Natural killer cell (primary cell): Measurements from ENCODE around the gene NKX1-1. TPM values are rescaled to one million over a fixed set of nuclear protein-coding genes. Genes with fewer than 3 reads are reported as not detected.

Experiments used
- ATAC-seq, 3 donors: fragments of 150-1000 bp in 2 of 3; fragments of 200-7000 bp in 1 of 3; cut with Tn5 transposase; 1 replicate in 1 of 3; 2 replicates in 2 of 3; pipeline ENCODE4 v1.10.0; 2021; ENCODE audit warnings: mild to moderate bottlenecking in 2 of 3, moderate library complexity in 2 of 3
- DNase-seq, 2 donors: peaks; one replicate each; pipeline versions ENCODE4 v3.0.0 to v3.0.0-alpha.2; 2013 to 2021; ENCODE audit warnings: mixed read lengths in 1 of 2
- H3K27ac ChIP-seq: one replicate; pipeline ENCODE4 v1.5.1; 2013; ENCODE audit warnings: mild to moderate bottlenecking, low read length
- H3K27me3 ChIP-seq: one replicate; pipeline ENCODE4 v1.6.1; 2013; ENCODE audit warnings: low read length; ENCODE audit not compliant: control insufficient read depth, insufficient read depth
- H3K36me3 ChIP-seq: one replicate; pipeline ENCODE4 v1.6.1; 2013; ENCODE audit warnings: low read length; ENCODE audit not compliant: control insufficient read depth, insufficient read depth
- H3K4me1 ChIP-seq: one replicate; pipeline ENCODE4 v1.6.1; 2013; ENCODE audit warnings: low read length; ENCODE audit not compliant: control insufficient read depth, insufficient read depth
- H3K4me3 ChIP-seq: one replicate; pipeline ENCODE4 v1.5.1; 2013; ENCODE audit warnings: low read length
- H3K9me3 ChIP-seq: one replicate; pipeline ENCODE4 v1.6.1; 2013; ENCODE audit warnings: low read length; ENCODE audit not compliant: control insufficient read depth, insufficient read depth
- H3K27ac Mint-ChIP-seq, 2 donors: one replicate each; pipeline ENCODE4 v1.8.0; 2022; ENCODE audit warnings: mild to moderate bottlenecking in 2 of 2, mixed read lengths in 2 of 2, moderate library complexity in 1 of 2
- H3K27me3 Mint-ChIP-seq, 2 donors: one replicate each; pipeline ENCODE4 v1.8.0; 2022; ENCODE audit warnings: low read depth in 2 of 2, mixed read lengths in 2 of 2
- H3K36me3 Mint-ChIP-seq: one replicate; pipeline ENCODE4 v1.8.0; 2022; ENCODE audit warnings: mixed read lengths
- H3K4me1 Mint-ChIP-seq, 2 donors: one replicate each; pipeline ENCODE4 v1.8.0; 2022; ENCODE audit warnings: mixed read lengths in 2 of 2
- H3K4me3 Mint-ChIP-seq: one replicate; pipeline ENCODE4 v1.8.0; 2022; ENCODE audit warnings: mild to moderate bottlenecking, moderate library complexity, mixed read lengths
- H3K9me3 Mint-ChIP-seq, 2 donors: one replicate each; pipeline ENCODE4 v1.8.0; 2022; ENCODE audit warnings: mixed read lengths in 2 of 2
- CTCF ChIP-seq: fragments of 200-600 bp; IDR thresholded peaks from one replicate; pipeline ENCODE4 v1.8.0; 2022; ENCODE audit warnings: antibody characterized with exemption
- WGBS: methylation state at CpG from one replicate; pipeline ENCODE4 v1.1.7; 2013; ENCODE audit warnings: missing lambda C conversion rate; ENCODE audit not compliant: insufficient coverage; 5-methylcytosine and 5-hydroxymethylcytosine counted together
- intact Hi-C: fragments of 100-400 bp; cut with micrococcal nuclease; formaldehyde crosslinking; loops from one replicate; pipeline ENCODE4 v1.14.2; 2022
- total RNA-seq, 4 donors: library from RNA; stranded (reverse); fragments of 120-200 nt in 1 of 4; gene quantifications; one replicate each; pipeline versions ENCODE4 v1.2.3 to v1.2.4, GENCODE V29; 2013 to 2022

Gene NKX1-1
- total RNA-seq, 3 donors from 2014 or later (not counting 1 experiment from before 2014, with no cell fraction given): not detected

GRCh38 chr4:1405254-1405635 is 997 bp downstream of the NKX1-1 start:
- peaks cover 49% of the 10 kb centered on the region for H3K27me3 ChIP-seq
- ATAC-seq: no peak
- Mint-ChIP-seq H3K4me1 (peaks cover 0 to 4% of the 10 kb centered on the region in 2 donors), H3K27me3 (peaks cover 16 to 39% of the 10 kb centered on the region in 2 donors), H3K4me3 (no peak overlapping the region), H3K27ac (no peak overlapping the region), H3K36me3 (no peaks in the 10 kb centered on the region), H3K9me3 (no peaks in the 10 kb centered on the region)
- no peaks in the 10 kb centered on the region for H3K4me1 ChIP-seq
- TF ChIP-seq CTCF: no peak
- intact Hi-C loops: no loop called here
- no peak for DNase-seq
- H3K36me3 ChIP-seq: no peaks in the 10 kb centered on the region
- 11% methylated on average over 26 of the region's 26 CpGs for WGBS
- H3K9me3 ChIP-seq: no peaks in the 10 kb centered on the region
- H3K4me3 ChIP-seq: no peak overlapping the region
- H3K27ac ChIP-seq: no peak overlapping the region

GRCh38 chr4:1404573-1405253 is 1.5 kb downstream of the NKX1-1 start:
- ATAC-seq: no peak
- Histone ChIP-seq H3K4me1 (no peaks in the 10 kb centered on the region), H3K27me3 (peaks cover 49% of the 10 kb centered on the region), H3K4me3 (no peak overlapping the region), H3K9me3 (no peaks in the 10 kb centered on the region), H3K27ac (no peak overlapping the region), H3K36me3 (no peaks in the 10 kb centered on the region)
- intact Hi-C loops: no loop called here
- Mint-ChIP-seq H3K9me3 (no peaks in the 10 kb centered on the region), H3K4me3 (no peak overlapping the region), H3K27ac (no peak overlapping the region), H3K27me3 (peaks cover 16 to 38% of the 10 kb centered on the region in 2 donors), H3K36me3 (no peaks in the 10 kb centered on the region), H3K4me1 (peaks cover 0 to 4% of the 10 kb centered on the region in 2 donors)
- no peak for TF ChIP-seq CTCF
- DNase-seq: no peak
- WGBS: 11% methylated on average over 54 of the region's 54 CpGs

- H3K27me3 Mint-ChIP-seq: peaks cover 15 to 34% of the 10 kb centered on the region in 2 donors
- 9% methylated on average over 106 of the region's 107 CpGs for WGBS
- no peak overlapping the region for H3K4me3 Mint-ChIP-seq
These were observed 2.4 kb downstream of the NKX1-1 start for GRCh38 chr4:1403591-1404572.

More at GRCh38 chr4:1403591-1404572, 2.4 kb downstream of the NKX1-1 start:
- no peaks in the 10 kb centered on the region for H3K9me3 Mint-ChIP-seq
- no peaks in the 10 kb centered on the region for H3K36me3 Mint-ChIP-seq
- peaks cover 0 to 4% of the 10 kb centered on the region in 2 donors for H3K4me1 Mint-ChIP-seq
- H3K4me1 ChIP-seq: no peaks in the 10 kb centered on the region
- DNase-seq: no peak
- intact Hi-C loops: no loop called here
- H3K27me3 ChIP-seq: peaks cover 42% of the 10 kb centered on the region
- no peak overlapping the region for H3K27ac Mint-ChIP-seq
- H3K4me3 ChIP-seq: no peak overlapping the region
- ATAC-seq: no peak
- TF ChIP-seq CTCF: no peak
- H3K27ac ChIP-seq: no peak overlapping the region
- H3K36me3 ChIP-seq: no peaks in the 10 kb centered on the region
- peaks cover 4% of the 10 kb centered on the region for H3K9me3 ChIP-seq
